Stimulated activated CD4-positive, alpha-beta T cell treated with anti-CD3 and anti-CD28 coated beads, Interleukin-1b, Interleukin-23, amount 100 ng/mL, for 48 hours (primary cell): ENCODE measurements around the gene XIST.
"Not testable (repeated sequence)": the region's sequence is repeated elsewhere in the genome, so short reads cannot be mapped to it uniquely, and the experiment has no call there.

Experiments used
- DNase-seq: peaks from one replicate; pipeline ENCODE4 v3.0.0-alpha.2; 2020

Gene XIST

GRCh38 chrX:73792511-73792910 lies 60.0 kb downstream of the XIST start:
- DNase-seq: not testable (repeated sequence)

GRCh38 chrX:73785493-73785892 lies 67.0 kb downstream of the XIST start:
- DNase-seq: no peak
